OCI-LY7 (cell line): Measurements from ENCODE around the gene EPHB1. TPM values are rescaled to one million over a fixed set of nuclear protein-coding genes. Genes with fewer than 3 reads are reported as not detected.
"Not testable (repeated sequence)": the region's sequence is repeated elsewhere in the genome, so short reads cannot be mapped to it uniquely, and the experiment has no call there.

ENCODE experiments used
- BruUV-seq: library from RNA; stranded (reverse); fragments of 400-500 nt; replicated peaks from 2 replicates; lab custom pipeline; 2021; lab: Mats Ljungman, UMichigan
- CTCF ChIA-PET: fragments of 300-600 bp; sonication (Branson Sonifier 250); formaldehyde crosslinking; loops from one replicate; lab custom pipeline; 2022; ENCODE audit warnings: antibody characterized with exemption; ENCODE audit not compliant: unreplicated experiment; lab: Charles Lee
- POLR2A ChIA-PET: fragments of 300-600 bp; sonication (Branson Sonifier 250); formaldehyde crosslinking; loops from one replicate; lab custom pipeline; 2022; ENCODE audit warnings: antibody characterized with exemption; lab: Charles Lee
- DNase-seq: peaks from one replicate; pipeline ENCODE4 v3.0.0-alpha.2; 2015; ENCODE audit warnings: low spot score
- H2AFZ ChIP-seq: fragments of 200-600 bp; sonication (generic), shearing (Covaris generic); 2 replicates; pipeline ENCODE4 v1.6.1; 2014; ENCODE audit warnings: mild to moderate bottlenecking, antibody characterized with exemption, low read length, moderate library complexity
- H3K27ac ChIP-seq: fragments of 200-600 bp; sonication (generic); 2 replicates; pipeline ENCODE4 v1.5.1; 2014; ENCODE audit warnings: mixed run types, low read depth, mild to moderate bottlenecking, moderate library complexity, low read length, inconsistent platforms; ENCODE audit not compliant: poor library complexity, severe bottlenecking
- H3K36me3 ChIP-seq: fragments of 200-600 bp; sonication (generic); 2 replicates; pipeline ENCODE4 v1.6.1; 2014; ENCODE audit warnings: mild to moderate bottlenecking, antibody characterized with exemption, low read length, moderate library complexity, mixed read lengths; ENCODE audit not compliant: insufficient read depth
- H3K4me1 ChIP-seq: fragments of 200-600 bp; sonication (generic); 2 replicates; pipeline ENCODE4 v1.5.1; 2014; ENCODE audit warnings: mild to moderate bottlenecking, low read length; ENCODE audit not compliant: insufficient read depth, poor library complexity, severe bottlenecking
- H3K4me2 ChIP-seq: fragments of 200-600 bp; sonication (generic); 2 replicates; pipeline ENCODE4 v1.6.1; 2014; ENCODE audit warnings: mild to moderate bottlenecking, low read length
- H3K4me3 ChIP-seq: fragments of 200-600 bp; sonication (generic); 2 replicates; pipeline ENCODE4 v1.5.1; 2014; ENCODE audit warnings: mild to moderate bottlenecking, low read depth, low read length; ENCODE audit not compliant: poor library complexity, severe bottlenecking
- H3K79me2 ChIP-seq: fragments of 200-600 bp; sonication (generic); 2 replicates; pipeline ENCODE4 v1.6.1; 2016; ENCODE audit warnings: low read depth, mild to moderate bottlenecking, low read length, moderate library complexity, mixed read lengths; ENCODE audit not compliant: insufficient read depth
- H3K9me2 ChIP-seq: fragments of 200-600 bp; sonication (generic); 2 replicates; pipeline ENCODE4 v1.6.1; 2016; ENCODE audit warnings: mild to moderate bottlenecking, low read length, mixed read lengths; ENCODE audit not compliant: insufficient read depth
- H3K9me3 ChIP-seq: fragments of 200-600 bp; sonication (generic); 2 replicates; pipeline ENCODE4 v1.6.1; 2014; ENCODE audit warnings: mild to moderate bottlenecking, mixed run types, low read length, mixed read lengths
- H4K20me1 ChIP-seq: fragments of 200-600 bp; sonication (generic); 2 replicates; pipeline ENCODE4 v1.6.1; 2014; ENCODE audit warnings: mild to moderate bottlenecking, antibody characterized with exemption, low read length, moderate library complexity, mixed read lengths; ENCODE audit not compliant: insufficient read depth
- EZH2phosphoT487 ChIP-seq: fragments of 200-600 bp; sonication (generic); IDR thresholded peaks from 2 replicates; pipeline ENCODE4 v1.6.1; 2018; ENCODE audit warnings: low read depth, borderline replicate concordance, mild to moderate bottlenecking, mixed run types, antibody characterized with exemption, low read length, moderate library complexity, mixed read lengths
- intact Hi-C: fragments of 100-400 bp; cut with micrococcal nuclease; formaldehyde crosslinking; loops from one replicate; pipeline ENCODE4 v1.10.0; 2022; ENCODE audit not compliant: unreplicated experiment
- total RNA-seq, 2 experiments: library from RNA; depleted of rRNA in 1 of 2; stranded (reverse); fragments of >200 nt in 1 of 2; shearing (Covaris generic) in 1 of 2; gene quantifications; 2 replicates each; pipeline ENCODE4 v1.2.3, GENCODE V29; 2014 to 2022
- TF ChIP-seq, protein P1 (sequence below): fragments of 200-600 bp; sonication (generic); conservative IDR thresholded peaks from 2 replicates; pipeline ENCODE4 v1.5.1; 2014; ENCODE audit warnings: mild to moderate bottlenecking, antibody characterized with exemption, low read length, moderate library complexity, mixed read lengths

EPHB1 gene
- total RNA-seq, 2 experiments from 2014 or later, result 0.54 to 1.3 TPM

DNA sequence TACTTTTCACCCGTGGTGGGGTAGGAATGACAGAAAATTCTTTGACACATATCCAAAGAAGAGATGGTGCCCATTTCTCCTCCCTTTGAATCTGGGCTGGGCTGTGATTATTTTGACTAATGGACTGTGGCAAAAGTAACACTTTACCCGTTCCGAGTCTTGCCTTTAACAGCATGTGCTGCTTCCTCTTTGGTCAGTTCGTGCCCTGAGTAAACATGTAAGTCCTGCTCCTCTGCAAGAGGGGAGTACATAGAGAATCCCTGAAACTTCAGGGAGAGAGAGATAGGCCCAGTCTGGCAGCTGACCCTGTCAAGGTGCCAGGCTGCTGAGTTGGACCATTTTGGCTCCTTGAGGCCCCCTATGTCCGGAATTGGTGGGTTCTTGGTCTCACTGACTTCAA lies 243.1 kb downstream of the EPHB1 start:
- no peaks in the 10 kb centered on the region for H3K79me2 ChIP-seq
- TF ChIP-seq, protein P1, sequence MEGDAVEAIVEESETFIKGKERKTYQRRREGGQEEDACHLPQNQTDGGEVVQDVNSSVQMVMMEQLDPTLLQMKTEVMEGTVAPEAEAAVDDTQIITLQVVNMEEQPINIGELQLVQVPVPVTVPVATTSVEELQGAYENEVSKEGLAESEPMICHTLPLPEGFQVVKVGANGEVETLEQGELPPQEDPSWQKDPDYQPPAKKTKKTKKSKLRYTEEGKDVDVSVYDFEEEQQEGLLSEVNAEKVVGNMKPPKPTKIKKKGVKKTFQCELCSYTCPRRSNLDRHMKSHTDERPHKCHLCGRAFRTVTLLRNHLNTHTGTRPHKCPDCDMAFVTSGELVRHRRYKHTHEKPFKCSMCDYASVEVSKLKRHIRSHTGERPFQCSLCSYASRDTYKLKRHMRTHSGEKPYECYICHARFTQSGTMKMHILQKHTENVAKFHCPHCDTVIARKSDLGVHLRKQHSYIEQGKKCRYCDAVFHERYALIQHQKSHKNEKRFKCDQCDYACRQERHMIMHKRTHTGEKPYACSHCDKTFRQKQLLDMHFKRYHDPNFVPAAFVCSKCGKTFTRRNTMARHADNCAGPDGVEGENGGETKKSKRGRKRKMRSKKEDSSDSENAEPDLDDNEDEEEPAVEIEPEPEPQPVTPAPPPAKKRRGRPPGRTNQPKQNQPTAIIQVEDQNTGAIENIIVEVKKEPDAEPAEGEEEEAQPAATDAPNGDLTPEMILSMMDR, result no peak
- TF ChIP-seq EZH2phosphoT487, result no peak
- H3K36me3 ChIP-seq, result no peaks in the 10 kb centered on the region
- H3K27ac ChIP-seq, result no peak overlapping the region
- DNase-seq, result no peak
- ChIA-PET CTCF (no interaction called here), POLR2A (no interaction called here)
- BruUV-seq, result no TSS peak
- no peaks in the 10 kb centered on the region for H3K4me1 ChIP-seq
- H3K9me3 ChIP-seq, result no peaks in the 10 kb centered on the region
- no peaks in the 10 kb centered on the region for H3K9me2 ChIP-seq
- H4K20me1 ChIP-seq, result no peaks in the 10 kb centered on the region
- no peak overlapping the region for H3K4me3 ChIP-seq
- intact Hi-C loops, result no loop called here
- no peak overlapping the region for H3K4me2 ChIP-seq
- no peak overlapping the region for H2AFZ ChIP-seq

DNA sequence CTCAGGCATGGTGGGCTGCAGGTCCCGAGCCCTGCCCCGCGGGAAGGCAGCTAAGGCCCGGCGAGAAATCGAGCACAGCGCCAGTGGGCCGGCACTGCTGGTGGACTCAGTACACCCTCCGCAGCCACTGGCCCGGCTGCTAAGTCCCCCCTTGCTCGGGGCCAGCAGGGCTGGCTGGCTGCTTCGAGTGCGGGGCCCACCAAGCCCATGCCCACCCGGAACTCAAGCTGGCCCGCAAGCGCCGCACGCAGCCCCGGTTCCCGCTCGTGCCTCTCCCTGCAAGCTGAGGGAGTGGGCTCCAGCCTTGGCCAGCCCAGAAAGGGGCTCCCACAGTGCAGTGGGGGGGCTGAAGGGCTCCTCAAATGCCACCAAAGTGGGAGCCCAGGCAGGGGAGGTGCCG lies 244.5 kb downstream of the EPHB1 start:
- H3K79me2 ChIP-seq, H3K9me3 ChIP-seq, H3K4me1 ChIP-seq, H3K4me3 ChIP-seq, intact Hi-C loops, BruUV-seq, H3K36me3 ChIP-seq, CTCF ChIA-PET, DNase-seq, H3K4me2 ChIP-seq, H4K20me1 ChIP-seq, POLR2A ChIA-PET, H2AFZ ChIP-seq, H3K27ac ChIP-seq, H3K9me2 ChIP-seq: not testable (repeated sequence)

DNA sequence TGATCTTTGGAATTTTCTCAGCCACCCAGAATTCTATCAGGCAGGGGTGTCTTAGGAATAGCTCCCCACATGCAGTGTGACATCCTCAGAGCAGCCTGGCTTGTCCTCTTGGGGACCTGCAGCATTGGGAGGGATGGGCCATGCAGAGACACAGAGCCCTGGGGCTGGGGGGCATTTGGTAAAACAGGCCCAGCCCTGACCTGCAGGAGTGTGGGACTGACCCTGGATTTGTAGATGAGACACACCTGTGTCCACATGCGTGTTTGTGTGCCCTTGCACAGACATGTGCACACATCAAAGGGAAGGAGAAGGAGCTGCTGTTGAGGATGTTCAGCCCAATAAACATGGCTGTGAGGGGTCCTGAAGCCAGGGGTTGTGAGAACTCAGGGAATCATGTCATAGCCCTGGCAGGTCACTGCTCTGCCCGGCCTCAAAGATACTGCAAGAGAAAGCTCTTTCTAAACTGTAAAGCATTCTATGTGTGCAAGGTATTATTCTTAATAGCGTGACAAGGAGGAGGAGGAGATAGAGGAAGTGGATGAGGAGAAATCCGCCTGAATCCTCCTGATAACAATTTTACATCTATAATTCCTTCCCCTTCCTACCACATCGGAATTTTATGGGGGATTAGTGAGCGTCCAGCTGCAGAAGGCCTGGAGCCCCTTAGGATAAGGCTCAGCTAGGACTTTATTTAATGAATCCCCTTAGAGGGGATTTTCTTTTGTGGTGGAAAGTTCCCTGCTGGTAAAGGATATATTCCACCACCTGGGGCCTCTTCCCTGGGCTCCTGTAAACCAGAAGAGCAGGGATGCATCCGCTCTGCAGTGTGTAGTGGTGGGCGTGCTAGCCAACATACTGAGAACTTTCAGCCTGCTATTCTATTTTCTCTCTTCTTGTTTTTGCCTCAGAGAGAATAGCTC lies 245.5 kb downstream of the EPHB1 start:
- Histone ChIP-seq H4K20me1 (no peaks in the 10 kb centered on the region), H3K4me2 (no peak overlapping the region), H3K36me3 (no peaks in the 10 kb centered on the region), H3K9me3 (no peaks in the 10 kb centered on the region), H3K4me1 (no peaks in the 10 kb centered on the region), H2AFZ (no peak overlapping the region), H3K79me2 (no peaks in the 10 kb centered on the region), H3K27ac (no peak overlapping the region), H3K9me2 (no peaks in the 10 kb centered on the region), H3K4me3 (no peak overlapping the region)
- BruUV-seq, result no TSS peak
- DNase-seq, result no peak
- no peak for TF ChIP-seq EZH2phosphoT487
- TF ChIP-seq, protein P1, result no peak
- CTCF ChIA-PET, result no interaction called here
- POLR2A ChIA-PET, result interaction anchor here (0.6 kb wide), 1 partner anchor 132 kb away, joined by 4 read pairs; no protein-coding TSS in a partner anchor
- intact Hi-C loops, result no loop called here
